ENCODE measurements around the gene PTTG1IP. TPM values are rescaled to one million over a fixed set of nuclear protein-coding genes. Genes with fewer than 3 reads are reported as not detected.

The PTTG1IP gene
- total and polyA plus RNA-seq, 4 experiments from 2014 or later = 84.8 to 110 (median 95.5) TPM

Other genes with a start within 250 kb of the PTTG1IP start
- not detected for gene KRTAP10-9, start 246.6 kb downstream of the PTTG1IP start, total RNA-seq
- gene KRTAP10-9, start 246.6 kb downstream of the PTTG1IP start, polyA plus RNA-seq = not detected
- gene KRTAP10-10, start 236.3 kb downstream of the PTTG1IP start, total RNA-seq = not detected
- gene KRTAP10-10, start 236.3 kb downstream of the PTTG1IP start, polyA plus RNA-seq = not detected
- gene KRTAP10-11, start 227.3 kb downstream of the PTTG1IP start, total RNA-seq = not detected
- gene KRTAP10-11, start 227.3 kb downstream of the PTTG1IP start, polyA plus RNA-seq = not detected
- gene KRTAP12-4, start 219.0 kb downstream of the PTTG1IP start, total RNA-seq = not detected
- not detected for gene KRTAP12-4, start 219.0 kb downstream of the PTTG1IP start, polyA plus RNA-seq
- gene KRTAP12-3, start 215.8 kb downstream of the PTTG1IP start, total RNA-seq = not detected
- 1 to 10 TPM in 1 of 2 donors, not detected in 1; 1.2 TPM for gene KRTAP12-3, start 215.8 kb downstream of the PTTG1IP start, polyA plus RNA-seq
- not detected for gene KRTAP12-2, start 206.8 kb downstream of the PTTG1IP start, total RNA-seq
- gene KRTAP12-2, start 206.8 kb downstream of the PTTG1IP start, polyA plus RNA-seq = not detected
- not detected for gene KRTAP12-1, start 191.5 kb downstream of the PTTG1IP start, total RNA-seq
- not detected for gene KRTAP12-1, start 191.5 kb downstream of the PTTG1IP start, polyA plus RNA-seq
- not detected for gene KRTAP10-12, start 176.5 kb downstream of the PTTG1IP start, total RNA-seq
- not detected for gene KRTAP10-12, start 176.5 kb downstream of the PTTG1IP start, polyA plus RNA-seq
- not detected for gene TSPEAR, start 162.1 kb downstream of the PTTG1IP start, total RNA-seq
- under 1 TPM in 1 of 2 donors, not detected in 1; 0.07 TPM for gene TSPEAR, start 162.1 kb downstream of the PTTG1IP start, polyA plus RNA-seq
- 100 to 1,000 TPM; 125 to 131 TPM for gene UBE2G2, start 71.9 kb downstream of the PTTG1IP start, total RNA-seq
- 10 to 100 TPM; 51.8 to 65.9 TPM for gene UBE2G2, start 71.9 kb downstream of the PTTG1IP start, polyA plus RNA-seq
- gene SUMO3, start 55.6 kb downstream of the PTTG1IP start, total RNA-seq = 10 to 100 TPM; 36.3 to 37.3 TPM
- 10 to 100 TPM; 74.9 to 99.7 TPM for gene SUMO3, start 55.6 kb downstream of the PTTG1IP start, polyA plus RNA-seq
- 100 to 1,000 TPM; 278 to 291 TPM for gene ITGB2, start 47.2 kb upstream of the PTTG1IP start, total RNA-seq
- 100 to 1,000 TPM; 538 to 575 TPM for gene ITGB2, start 47.2 kb upstream of the PTTG1IP start, polyA plus RNA-seq
- 10 to 100 TPM; 17.7 to 21.6 TPM for gene SLX9, start 66.3 kb upstream of the PTTG1IP start, total RNA-seq
- gene SLX9, start 66.3 kb upstream of the PTTG1IP start, polyA plus RNA-seq = 10 to 100 TPM in 1 of 2 donors, 1 to 10 TPM in 1; 9.4 to 13.1 TPM
- 10 to 100 TPM; 49.7 to 50.0 TPM for gene ADARB1, start 200.9 kb upstream of the PTTG1IP start, total RNA-seq
- 10 to 100 TPM in 1 of 2 donors, 1 to 10 TPM in 1; 4.6 to 12.2 TPM for gene ADARB1, start 200.9 kb upstream of the PTTG1IP start, polyA plus RNA-seq